ENCODE data around the gene PIGU.

GRCh38 chr20:34516247-34517113 is 160.4 kb downstream of the PIGU start, which contains the start of gene DYNLRB1:
- TF ChIP-seq CTCF (IDR thresholded peaks at IDR 0.05) (no peak), EZH2 (IDR thresholded peaks at IDR 0.05; ENCODE audit: borderline replicate concordance, insufficient read depth, low read depth, low read length, poor library complexity, severe bottlenecking) (no peak)
